Stimulated activated CD8-positive, alpha-beta memory T cell treated with anti-CD3 and anti-CD28 coated beads, Interleukin-4, amount 100 ng/mL, for 48 hours (primary cell): ENCODE results near the gene UMPS.
"Not testable (repeated sequence)": the region's sequence is repeated elsewhere in the genome, so short reads cannot be mapped to it uniquely, and the experiment has no call there.

Experiments
- DNase-seq: peaks from one replicate; pipeline ENCODE4 v3.0.0-alpha.2; 2020

UMPS gene

DNA sequence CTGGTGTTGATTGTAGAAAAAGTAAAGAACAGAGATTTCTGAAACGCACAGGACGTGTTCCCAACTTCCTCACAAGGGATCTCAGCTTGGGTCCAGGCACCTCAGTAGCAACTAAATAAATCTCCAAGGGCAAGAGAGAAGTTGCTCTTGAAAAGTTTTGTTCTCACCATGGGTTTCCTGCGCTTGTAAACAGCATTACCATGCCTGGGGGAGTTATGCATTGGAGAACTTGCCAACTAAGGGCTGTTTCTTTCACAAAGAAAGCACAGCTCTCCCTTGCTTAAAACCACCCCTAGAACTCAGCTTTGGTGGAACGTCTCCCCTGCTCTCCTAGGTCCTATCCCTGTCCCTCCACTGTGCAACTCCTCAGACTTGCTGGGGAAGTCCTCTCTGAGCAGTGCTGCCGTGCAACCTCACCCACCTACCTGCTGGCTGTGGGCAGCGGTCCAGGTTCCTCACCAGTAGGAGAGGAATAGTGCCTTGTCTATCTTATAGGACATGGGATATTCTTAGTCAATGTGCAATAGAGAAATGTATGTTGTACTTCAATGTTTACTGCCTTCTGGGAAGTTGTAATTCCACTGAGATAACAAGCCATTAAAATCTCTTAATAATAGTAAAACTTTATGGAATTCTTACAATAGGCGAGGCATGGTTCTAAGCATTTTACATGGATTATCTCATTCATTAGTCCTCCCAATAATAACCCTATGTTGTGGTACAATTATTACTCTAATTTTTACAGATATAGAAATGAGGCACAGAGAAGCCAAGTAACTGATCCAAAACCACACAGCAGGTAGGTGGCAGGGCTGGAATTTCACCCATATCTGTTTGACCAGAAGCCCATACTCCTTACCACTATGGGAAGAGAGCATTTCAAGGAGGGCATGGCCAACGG, 51.5 kb downstream of the UMPS start:
- no peak for DNase-seq

DNA sequence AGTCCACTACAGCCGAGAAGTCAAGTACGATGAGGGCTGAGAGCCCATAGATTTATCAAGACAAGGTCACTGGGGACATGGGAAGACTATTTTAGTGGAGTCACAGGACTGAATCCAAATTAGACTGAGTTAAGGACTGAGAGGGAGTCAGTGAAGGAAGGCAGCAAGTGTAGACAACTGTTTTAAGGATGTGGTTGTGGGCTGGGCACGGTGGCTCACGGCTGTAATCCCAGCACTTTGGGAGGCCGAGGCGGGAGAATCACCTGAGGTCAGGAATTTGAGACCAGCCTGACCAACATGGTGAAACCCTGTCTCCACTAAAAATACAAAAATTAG, 52.1 kb downstream of the UMPS start:
- not testable (repeated sequence) for DNase-seq

DNA sequence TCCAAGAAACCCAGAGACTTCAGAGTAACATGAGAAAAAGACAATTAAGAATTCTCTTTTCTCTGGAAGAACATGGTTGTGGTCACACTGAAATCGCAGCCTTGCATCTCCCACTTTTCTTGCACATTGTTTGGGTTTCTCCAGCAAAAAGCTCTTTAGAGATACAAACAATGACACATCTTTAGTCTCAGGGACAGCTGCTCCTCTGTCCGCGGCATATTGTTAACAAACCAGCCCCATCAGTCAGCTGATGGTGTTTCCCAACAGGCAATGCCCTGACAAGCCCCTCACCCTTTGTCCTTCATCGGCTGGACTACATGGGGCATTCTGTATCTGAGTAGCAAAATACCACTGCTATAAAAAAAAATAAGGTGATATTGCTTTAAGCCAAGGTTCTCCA, 53.4 kb downstream of the UMPS start:
- no peak for DNase-seq

DNA sequence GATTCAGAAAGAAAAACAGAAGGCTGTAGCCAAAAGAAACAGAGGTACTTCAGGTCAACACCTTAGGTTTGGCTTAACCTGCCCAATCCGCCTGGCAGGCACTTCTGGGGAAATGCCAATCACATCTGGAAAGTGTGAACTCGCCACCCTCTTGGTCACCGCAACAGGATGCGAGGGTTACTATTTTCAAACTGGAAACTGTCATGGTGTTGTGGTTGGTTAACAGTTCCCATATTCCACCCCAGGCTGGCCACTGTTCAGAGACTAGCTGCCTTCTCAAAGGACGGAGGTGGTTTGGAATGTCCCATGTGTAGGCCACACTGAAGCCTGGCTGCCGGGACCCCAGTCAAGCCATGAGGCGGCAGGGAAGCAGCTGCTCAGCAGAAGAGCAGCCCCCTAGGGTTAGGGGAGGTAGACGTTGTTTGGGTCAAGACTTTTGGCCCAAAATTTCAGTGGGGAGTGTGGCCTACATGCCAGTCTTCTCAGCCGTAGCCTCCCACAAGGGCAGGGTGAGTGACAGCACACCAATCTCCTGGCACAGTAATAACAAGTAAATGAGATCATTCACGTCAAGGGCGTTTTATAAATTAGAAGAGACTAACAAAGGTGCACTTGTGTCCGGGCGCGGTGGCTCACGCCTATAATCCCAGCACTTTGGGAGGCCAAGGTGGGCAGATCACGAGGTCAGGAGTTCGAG, 54.6 kb downstream of the UMPS start:
- DNase-seq: no peak

DNA sequence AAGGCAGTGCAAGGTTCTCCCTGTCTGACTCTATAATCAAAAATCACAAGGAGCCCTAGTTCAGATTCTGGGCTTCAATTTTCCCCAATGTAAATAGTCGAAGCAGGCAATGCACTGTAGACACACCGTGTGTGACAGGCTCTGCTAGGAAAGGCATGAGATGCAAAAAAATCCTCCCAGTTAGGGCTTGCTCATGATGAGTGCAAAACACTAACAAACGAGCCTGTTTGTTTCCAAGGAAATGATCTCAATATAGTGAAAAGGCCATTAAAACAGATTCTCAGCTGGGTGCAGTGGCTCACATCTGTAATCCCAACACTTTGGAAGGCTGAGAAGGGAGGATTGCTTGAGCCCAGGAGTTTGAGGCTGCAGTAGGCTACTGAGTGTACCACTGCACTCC, 55.7 kb downstream of the UMPS start:
- DNase-seq: no peak

DNA sequence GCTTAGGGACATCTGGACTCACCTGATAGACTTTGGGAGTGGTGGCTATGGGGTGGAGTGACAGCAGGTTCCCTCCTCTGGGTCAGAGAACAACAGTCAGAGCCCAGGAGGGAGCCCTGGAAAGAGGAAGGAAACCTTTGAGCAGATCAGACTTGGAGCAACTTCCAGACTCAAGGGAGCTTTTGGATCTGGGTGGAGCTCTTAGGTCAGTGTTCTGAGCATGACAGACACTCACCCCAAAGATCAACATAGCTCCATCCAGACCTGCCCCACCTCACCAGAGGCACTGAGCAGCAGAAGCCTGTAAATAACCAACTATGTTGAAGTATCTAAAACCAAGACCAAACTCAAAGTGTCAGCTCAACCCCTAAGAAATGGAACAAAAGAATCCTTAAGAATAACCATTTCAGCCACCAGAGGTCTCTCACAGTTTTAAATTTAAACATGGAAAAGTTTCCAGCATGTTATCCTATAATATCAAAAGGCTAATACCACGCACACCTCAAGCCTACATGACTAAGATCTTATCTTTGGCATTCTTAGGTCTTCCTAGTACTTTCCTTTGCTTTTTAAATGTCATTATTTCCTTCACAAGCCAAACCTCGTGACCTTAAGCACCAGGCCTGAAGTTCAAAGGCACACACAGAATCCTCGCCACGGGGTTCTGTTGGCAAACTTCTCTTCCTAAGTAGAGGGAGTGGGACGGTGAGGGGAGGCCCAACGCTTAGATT, 56.4 kb downstream of the UMPS start:
- no peak for DNase-seq

DNA sequence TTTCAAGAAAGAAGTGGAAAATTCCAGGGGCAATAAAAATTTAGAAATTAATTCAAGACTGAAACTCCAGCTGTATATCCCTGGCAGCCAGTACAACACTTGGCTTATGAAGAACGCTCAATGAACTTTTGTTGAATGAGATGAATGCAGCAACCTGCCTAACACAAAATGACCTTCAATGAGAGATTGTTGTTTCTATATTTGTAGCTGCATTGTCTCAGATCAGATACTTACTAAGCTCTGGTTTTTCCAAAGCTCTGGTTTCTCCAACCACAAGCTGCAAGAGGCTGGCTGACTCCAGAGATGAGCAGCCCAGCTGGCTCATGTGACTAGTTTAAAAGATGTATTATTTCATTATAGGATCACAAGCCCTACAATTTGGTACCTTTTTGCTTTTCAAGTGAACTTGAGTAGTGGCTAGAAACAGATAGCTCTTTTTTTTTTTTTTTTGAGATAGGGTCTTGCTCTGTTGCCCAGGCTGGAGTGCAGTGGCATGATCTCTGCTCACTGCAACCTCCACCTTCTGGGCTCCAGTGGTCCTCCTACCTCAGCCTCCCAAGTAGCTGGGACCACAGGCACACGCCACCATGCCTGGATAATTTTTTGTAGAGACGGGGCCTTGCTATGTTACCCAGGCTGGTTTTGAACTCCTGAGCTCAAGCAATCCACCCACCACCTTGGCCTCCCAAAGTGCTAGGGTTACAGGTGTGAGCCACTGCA, 57.4 kb downstream of the UMPS start:
- DNase-seq: no peak

DNA sequence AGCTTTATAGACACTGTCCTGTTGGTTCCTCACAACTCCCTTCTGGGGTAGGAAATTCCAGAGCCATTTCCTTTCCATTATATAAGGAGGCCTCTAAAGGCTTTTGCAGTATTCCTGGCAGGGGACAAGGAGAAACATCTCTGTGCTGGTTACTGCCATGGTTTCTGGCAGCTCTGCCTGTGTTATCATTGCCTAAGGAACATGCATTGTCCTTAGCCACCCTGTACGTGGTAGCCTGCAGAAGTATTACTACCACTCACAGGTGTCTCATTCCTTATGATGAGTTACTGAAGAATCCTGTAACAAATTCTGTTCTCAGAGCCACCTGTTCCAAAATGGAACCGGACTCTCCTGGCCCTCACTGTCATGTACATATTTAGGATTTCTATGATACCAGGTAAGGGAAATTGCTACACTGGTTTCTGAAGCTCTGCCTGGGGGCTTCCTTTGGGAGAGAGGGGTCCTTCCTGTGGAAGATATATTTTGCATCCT, 58.0 kb downstream of the UMPS start:
- no peak for DNase-seq

DNA sequence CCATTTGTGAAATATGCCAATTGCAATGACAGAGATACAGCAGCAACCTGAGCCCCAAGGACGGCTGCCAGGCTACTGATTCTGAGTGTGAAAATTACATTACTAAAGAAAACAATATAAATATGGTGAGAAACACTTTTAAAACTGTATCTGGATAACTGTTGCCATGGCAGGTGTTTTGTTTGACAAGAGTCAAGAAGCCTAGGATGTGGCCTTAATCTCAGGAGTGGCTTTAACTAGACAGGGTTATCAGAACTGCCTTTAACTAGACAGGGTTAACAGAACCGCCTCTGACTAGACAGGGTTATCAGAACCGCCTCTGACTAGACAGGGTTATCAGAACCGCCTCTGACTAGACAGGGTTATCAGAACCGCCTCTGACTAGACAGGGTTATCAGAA, 58.9 kb downstream of the UMPS start:
- not testable (repeated sequence) for DNase-seq

DNA sequence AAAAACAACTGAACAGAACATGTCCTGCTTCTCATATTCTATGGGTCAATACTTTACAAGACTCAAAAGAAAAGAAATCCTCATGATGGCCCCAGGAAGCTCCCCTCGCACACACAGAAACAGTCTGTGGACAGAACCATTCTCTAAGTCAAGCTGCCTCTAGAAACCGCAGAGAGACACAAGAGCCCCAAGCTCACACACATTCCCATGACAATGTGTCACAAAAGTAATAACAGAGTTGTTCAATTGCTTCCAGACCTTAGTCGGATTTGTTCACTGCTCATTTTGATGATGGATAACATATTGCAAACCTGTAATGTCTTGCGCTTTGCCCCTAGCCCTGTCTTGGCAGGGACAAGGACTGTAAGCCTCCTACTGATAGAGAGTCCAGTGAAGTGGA, 60.9 kb downstream of the UMPS start:
- no peak for DNase-seq

DNA sequence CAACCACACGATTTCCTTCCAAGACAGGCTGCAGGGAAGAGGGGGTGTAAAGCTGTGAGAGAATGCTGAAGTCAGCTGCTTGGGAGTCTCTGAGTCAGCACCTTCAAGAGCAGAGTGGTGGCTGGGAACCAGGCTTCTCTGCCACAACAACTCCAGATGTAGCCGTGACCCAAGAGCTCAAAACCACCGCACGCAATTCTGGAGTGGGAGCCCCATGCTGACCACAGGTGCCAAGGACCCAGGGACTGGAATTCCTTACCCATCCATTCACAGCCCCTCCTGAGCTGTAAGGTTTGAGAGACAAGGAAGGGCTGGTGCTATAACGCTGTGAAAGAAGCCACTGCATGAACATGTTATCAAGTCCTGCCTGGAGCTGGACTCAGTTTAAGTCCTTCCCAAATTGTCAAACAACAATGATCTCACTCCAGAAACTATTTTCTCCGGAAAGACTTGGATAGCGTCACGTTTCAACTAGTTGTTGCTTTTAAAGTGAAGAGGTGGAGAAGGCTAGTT, 61.4 kb downstream of the UMPS start:
- DNase-seq: no peak

DNA sequence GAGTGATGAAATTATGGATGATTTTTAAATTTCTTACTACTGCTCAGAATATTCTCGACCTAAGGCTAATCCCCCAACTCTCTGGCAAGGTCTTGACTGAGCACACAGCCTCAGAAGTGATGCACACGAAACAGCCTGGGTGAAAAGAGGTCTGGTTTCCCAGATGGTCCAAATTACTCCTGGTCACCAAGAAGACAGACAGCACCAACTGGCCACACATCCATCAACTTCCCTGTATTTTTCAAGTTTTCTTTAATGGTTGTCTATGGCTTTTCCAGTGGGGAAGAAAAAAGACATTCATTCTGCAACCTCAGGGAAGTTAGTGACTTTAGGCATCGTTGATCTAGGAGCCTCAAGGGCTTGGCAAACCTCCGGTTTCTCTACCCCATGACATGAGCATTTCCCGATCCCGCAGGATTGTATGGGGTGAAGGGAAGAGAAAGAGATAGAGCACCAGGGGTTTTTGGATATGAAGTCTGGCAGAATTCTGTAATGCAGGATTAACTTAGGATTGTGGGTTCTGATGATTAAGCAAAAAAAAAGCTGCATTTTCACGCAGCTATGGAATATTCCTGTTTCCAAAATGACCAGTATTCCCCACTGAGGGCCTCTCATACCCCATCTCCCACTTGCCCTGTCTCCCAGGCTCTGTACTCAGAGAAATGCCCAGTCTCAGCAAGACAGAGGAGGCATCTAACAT, 62.2 kb downstream of the UMPS start:
- DNase-seq: no peak

DNA sequence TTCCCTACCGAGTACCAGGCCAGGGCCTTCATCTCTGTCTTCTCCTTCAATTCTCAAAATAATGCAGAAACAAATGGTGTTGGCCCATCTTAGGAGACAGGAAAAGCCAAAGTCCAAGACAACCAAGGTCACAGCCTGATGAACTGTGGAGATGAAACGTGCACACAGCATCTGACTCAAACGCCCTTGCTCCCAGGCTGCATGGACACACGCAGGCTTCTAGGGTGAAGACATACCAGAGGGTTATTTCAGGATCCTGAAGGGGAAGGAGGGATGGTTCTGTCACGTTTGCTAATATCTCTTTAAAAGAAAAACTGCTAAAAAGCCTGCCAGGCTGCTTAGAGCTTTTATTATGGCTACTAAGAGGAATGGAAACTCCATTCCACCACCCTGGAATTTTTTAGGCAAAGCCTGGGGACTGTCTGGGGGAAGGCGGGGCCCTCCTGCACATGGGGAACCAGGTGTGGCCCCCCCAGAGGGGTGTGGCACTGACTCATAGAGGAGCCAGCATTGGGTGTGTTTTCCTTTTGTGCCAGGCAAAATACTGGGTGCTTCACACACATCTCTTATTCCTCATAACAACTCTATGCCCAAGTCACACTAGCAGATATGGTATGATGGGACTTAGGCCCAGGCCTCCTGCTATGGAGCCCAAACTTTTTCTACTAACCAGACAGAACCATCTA, 62.9 kb downstream of the UMPS start:
- no peak for DNase-seq

DNA sequence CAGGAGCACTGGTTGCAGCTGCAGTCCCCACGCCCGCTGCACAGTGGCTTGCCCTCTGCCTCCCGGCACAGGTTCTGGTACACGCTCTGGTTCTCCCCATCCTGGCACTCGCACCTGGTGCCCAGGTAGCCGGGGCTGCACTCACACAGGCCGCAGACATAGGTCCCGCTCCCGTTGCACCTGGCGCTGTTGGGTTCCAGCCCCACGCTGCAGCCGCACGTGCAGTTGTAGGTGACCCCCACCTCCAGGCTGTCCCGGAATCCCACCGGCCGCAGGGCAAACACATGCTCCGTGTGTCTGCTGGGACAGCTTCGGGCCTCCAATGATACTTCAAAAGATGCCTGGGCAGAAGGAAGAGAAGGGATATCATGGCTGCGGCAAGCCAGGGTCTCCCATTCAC, 66.2 kb downstream of the UMPS start:
- DNase-seq: no peak

DNA sequence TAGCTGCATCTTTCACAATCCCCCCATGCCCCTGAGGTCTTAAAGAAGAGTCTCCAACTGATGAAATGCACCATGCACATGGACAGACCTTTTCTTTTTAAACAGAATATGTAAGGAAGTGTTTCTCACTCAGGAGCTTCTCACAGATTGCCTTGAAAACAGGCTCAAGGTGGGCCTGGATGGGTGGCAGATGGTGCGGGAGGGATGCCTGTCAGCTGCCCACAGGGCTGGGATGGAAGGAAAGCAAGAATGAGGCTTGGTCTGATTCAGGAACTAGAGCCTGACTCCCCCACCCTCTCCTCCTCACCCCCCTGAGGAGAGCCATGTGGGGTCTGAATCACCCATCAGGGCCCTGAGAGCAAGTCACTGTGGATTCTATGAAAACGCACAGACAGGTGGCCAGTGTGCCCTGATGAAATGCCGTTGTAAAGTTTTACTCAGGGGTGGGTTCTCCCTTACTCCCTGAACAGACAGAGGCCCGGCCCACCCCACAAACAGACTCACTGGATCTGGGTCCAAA, 67.2 kb downstream of the UMPS start:
- no peak for DNase-seq
